Breast epithelium (tissue), 4 donors: ENCODE data around the gene GSTM3. TPM values are rescaled to one million over a fixed set of nuclear protein-coding genes. Genes with fewer than 3 reads are reported as not detected.
A peak's percentile ranks its signal among the peaks of the same experiment; 100 is the strongest.

Experiments used
- DNase-seq, 2 donors: peaks; one replicate each; pipeline ENCODE4 v3.0.0-alpha.2; 2019; ENCODE audit warnings: low spot score in 2 of 2
- H3K27ac ChIP-seq, 2 donors: fragments of 200-600 bp; sonication (generic) in 1 of 2; one replicate each; pipeline ENCODE4 v1.5.1; 2016 to 2019; ENCODE audit warnings: mild to moderate bottlenecking in 1 of 2
- H3K27me3 ChIP-seq, 2 donors: fragments of 200-600 bp; sonication (generic) in 1 of 2; one replicate each; pipeline versions ENCODE4 v1.5.1 to v1.6.0; 2017 to 2019; ENCODE audit warnings: control low read depth in 1 of 2, mild to moderate bottlenecking in 1 of 2
- H3K36me3 ChIP-seq: fragments of 200-600 bp; one replicate; pipeline ENCODE4 v1.5.1; 2019
- H3K4me1 ChIP-seq, 2 donors: fragments of 200-600 bp; sonication (generic); one replicate each; pipeline ENCODE4 v1.5.1; 2016 to 2019; ENCODE audit warnings: control low read depth in 1 of 2
- H3K4me3 ChIP-seq, 3 donors: fragments of 200-600 bp; sonication (generic); 1 replicate in 2 of 3; 2 replicates in 1 of 3; pipeline ENCODE4 v1.5.1; 2016 to 2019; ENCODE audit warnings: mild to moderate bottlenecking in 3 of 3, moderate library complexity in 2 of 3
- H3K9me3 ChIP-seq, 2 donors: fragments of 200-600 bp; sonication (generic) in 1 of 2; one replicate each; pipeline ENCODE4 v1.5.1; 2016 to 2019; ENCODE audit warnings: control low read depth in 1 of 2
- CTCF ChIP-seq, 3 donors: fragments of 450-650 bp; IDR thresholded peaks; one replicate each; pipeline ENCODE4 v1.5.1; 2016 to 2017; ENCODE audit warnings: antibody characterized with exemption in 3 of 3, mild to moderate bottlenecking in 3 of 3, moderate library complexity in 3 of 3
- POLR2A ChIP-seq: fragments of 450-650 bp; IDR thresholded peaks from one replicate; pipeline ENCODE4 v1.6.1; 2016; ENCODE audit warnings: antibody characterized with exemption, mild to moderate bottlenecking, moderate library complexity
- POLR2AphosphoS5 ChIP-seq, 3 donors: sonication (generic); formaldehyde crosslinking; IDR thresholded peaks; one replicate each; pipeline ENCODE4 v1.6.1; 2017; ENCODE audit warnings: antibody characterized with exemption in 3 of 3
- intact Hi-C: fragments of 100-400 bp; cut with DNase I; formaldehyde crosslinking; loops from one replicate; pipeline ENCODE4 v1.15.1; 2023; ENCODE audit warnings: low total_unique reads
- total RNA-seq, 3 donors: library from RNA; depleted of rRNA; stranded (reverse); fragments of >200 nt; gene quantifications; one replicate each; pipeline ENCODE4 v1.1.0, GENCODE V29; 2016

Gene GSTM3
- total RNA-seq, 3 donors from 2014 or later, result 40.0 to 226 (median 105) TPM

- Histone ChIP-seq H3K27me3 (no peaks in the 10 kb centered on the region), H3K27ac (no peak overlapping the region), H3K9me3 (no peaks in the 10 kb centered on the region), H3K4me3 (no peak overlapping the region), H3K36me3 (no peaks in the 10 kb centered on the region), H3K4me1 (no peaks in the 10 kb centered on the region)
- no peak for TF ChIP-seq POLR2A
- no peak for TF ChIP-seq POLR2AphosphoS5 (IDR thresholded peaks at IDR 0.05)
- TF ChIP-seq CTCF (IDR thresholded peaks at IDR 0.05), result no peak
- peak in 1 of 2 donors; percentile 35 for DNase-seq
- intact Hi-C loops, result loop anchor here (10.0 kb wide), 1 partner anchor 221 kb away; the partner anchor contains the start of gene GNAI3
Measured at GRCh38 chr1:109765483-109765815, 24.6 kb upstream of the GSTM3 start.

GRCh38 chr1:109764561-109765482 lies 24.0 kb upstream of the GSTM3 start:
- Histone ChIP-seq H3K4me1 (no peaks in the 10 kb centered on the region), H3K9me3 (no peaks in the 10 kb centered on the region), H3K4me3 (no peak overlapping the region), H3K27me3 (no peaks in the 10 kb centered on the region), H3K27ac (no peak overlapping the region), H3K36me3 (no peaks in the 10 kb centered on the region)
- intact Hi-C loops, result loop anchor here (10.0 kb wide), 1 partner anchor 220 kb away; the partner anchor contains the start of gene GNAI3
- TF ChIP-seq POLR2A, result no peak
- TF ChIP-seq CTCF (IDR thresholded peaks at IDR 0.05), result no peak
- no peak for TF ChIP-seq POLR2AphosphoS5 (IDR thresholded peaks at IDR 0.05)
- peak in 1 of 2 donors; percentile 22 for DNase-seq

GRCh38 chr1:109763646-109764415 lies 23.0 kb upstream of the GSTM3 start, which contains the start of gene EPS8L3:
Gene EPS8L3, minus strand, starts transcription at chr1:109763923. Its CDS starts 2,174 bp downstream, at chr1:109761749.
- Histone ChIP-seq H3K4me3 (no peak within 1 kb of the TSS), H3K27me3 (no peaks in the 10 kb centered on the region), H3K4me1 (no peaks in the 10 kb centered on the region), H3K36me3 (no peaks in the 10 kb centered on the region), H3K9me3 (no peaks in the 10 kb centered on the region), H3K27ac (no peak within 1 kb of the TSS)
- TF ChIP-seq POLR2AphosphoS5 (IDR thresholded peaks at IDR 0.05) (no peak), CTCF (IDR thresholded peaks at IDR 0.05) (no peak), POLR2A (no peak)
- no peak for DNase-seq
- intact Hi-C loops, result loop anchor here (10.0 kb wide), 1 partner anchor 219 kb away; the partner anchor contains the start of gene GNAI3

- no peak overlapping the region for H3K27ac ChIP-seq
Measured at GRCh38 chr1:109762821-109763645, 22.2 kb upstream of the GSTM3 start.

More at GRCh38 chr1:109762821-109763645, 22.2 kb upstream of the GSTM3 start:
- Histone ChIP-seq H3K4me3 (no peak overlapping the region), H3K36me3 (no peaks in the 10 kb centered on the region), H3K9me3 (no peaks in the 10 kb centered on the region), H3K4me1 (no peaks in the 10 kb centered on the region), H3K27me3 (no peaks in the 10 kb centered on the region)
- TF ChIP-seq POLR2AphosphoS5 (IDR thresholded peaks at IDR 0.05) (no peak), POLR2A (no peak), CTCF (IDR thresholded peaks at IDR 0.05) (no peak)
- DNase-seq, result no peak
- intact Hi-C loops, result loop anchor here (10.0 kb wide), 1 partner anchor 218 kb away; the partner anchor contains the start of gene GNAI3
